Measurements from ENCODE around the gene SLC9A4. TPM values are rescaled to one million over a fixed set of nuclear protein-coding genes. Genes with fewer than 3 reads are reported as not detected.

SLC9A4 gene
- total RNA-seq, 1 experiment from 2014 or later = 0.07 TPM

DNA sequence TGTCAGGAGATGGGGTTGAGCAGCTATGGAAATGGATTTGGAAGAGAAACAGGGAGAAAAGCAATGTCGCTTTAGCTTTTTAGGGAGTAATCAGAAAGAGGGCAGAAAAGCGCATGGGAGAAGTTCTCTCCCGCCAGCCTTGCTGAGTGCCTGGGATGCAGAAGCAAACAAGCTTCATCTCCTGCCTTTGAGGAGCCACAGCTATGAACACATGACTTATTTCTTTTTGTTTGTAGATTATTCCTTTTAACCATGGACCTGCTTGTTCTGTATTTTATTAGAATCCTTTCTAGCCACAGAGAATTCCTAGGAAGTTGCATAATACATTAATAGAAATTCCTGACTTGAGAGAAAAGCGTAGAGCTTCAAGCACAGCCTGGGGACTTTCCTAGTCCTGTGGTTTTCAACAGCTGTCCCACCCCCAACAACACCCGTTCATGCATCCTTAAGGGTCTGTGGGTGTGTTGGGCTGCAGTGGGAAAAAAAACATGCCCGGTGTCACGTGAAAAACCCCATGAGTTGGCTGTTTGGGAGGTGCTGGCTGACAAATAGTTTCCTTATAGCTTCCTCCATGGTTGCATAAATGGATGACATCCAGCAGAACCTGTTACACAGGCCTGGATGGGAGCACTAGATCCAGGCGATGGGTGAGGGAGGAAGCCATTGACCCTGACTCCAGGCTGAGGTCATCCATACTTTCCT is 14.9 kb downstream of the SLC9A4 start:
- Histone ChIP-seq H3K4me3 (replicated peaks in 1 of 2; ENCODE audit: low read depth in 1 of 2, low read length in 2 of 2) (no peak overlapping the region), H3K36me3 (ENCODE audit: control insufficient read depth in 1 of 2, insufficient read depth in 2 of 2, low read length in 2 of 2) (no peaks in the 10 kb centered on the region), H3K9me3 (ENCODE audit: control insufficient read depth in 1 of 2, insufficient read depth in 1 of 2, low read depth in 1 of 2, low read length in 2 of 2) (no peaks in the 10 kb centered on the region), H2AFZ (ENCODE audit: low read depth, low read length, poor library complexity, severe bottlenecking) (no peak overlapping the region), H3K4me2 (ENCODE audit: low read length) (no peak overlapping the region), H3K9me2 (ENCODE audit: insufficient read depth) (no peaks in the 10 kb centered on the region), H3K4me1 (ENCODE audit: control insufficient read depth in 1 of 2, insufficient read depth in 2 of 2, low read length in 2 of 2) (no peaks in the 10 kb centered on the region; a peak in 1 of 4 replicates), H3K27ac (ENCODE audit: low read depth, low read length) (no peak overlapping the region), H4K20me1 (ENCODE audit: insufficient read depth) (no peaks in the 10 kb centered on the region), H3K27me3 (ENCODE audit: insufficient read depth, low read length) (peaks cover 8% of the 10 kb centered on the region; the same call in 1 of the 2 replicates), H3K9ac (ENCODE audit: low read length) (no peak overlapping the region), H3K79me2 (ENCODE audit: insufficient read depth, low read length) (no peaks in the 10 kb centered on the region)
- RAD21 ChIA-PET (ENCODE audit: low non-redundant PET in 1 of 2, low total read pairs in 2 of 2, uncharacterized antibody in 2 of 2, unreplicated experiment in 2 of 2) = no interaction called here
- ATAC-seq = no peak
- no peak for DNase-seq (ENCODE audit: low read depth, low spot score)
- POLR2A ChIA-PET = no interaction called here
- intact Hi-C loops (cut with micrococcal nuclease) = no loop called here
- no TSS peak for BruUV-seq (replicated peaks)
- no peak for TF ChIP-seq POLR2A (IDR thresholded peaks at IDR 0.05; ENCODE audit: borderline replicate concordance, extremely low read depth, insufficient read depth, insufficient read length)
- no peak for TF ChIP-seq FOSL1 (IDR thresholded peaks at IDR 0.05; ENCODE audit: low read depth)
- no peak for TF ChIP-seq CEBPB (IDR thresholded peaks at IDR 0.05; ENCODE audit: low read depth)
- CTCF ChIA-PET = interaction anchor here (2.8 kb wide), 1 partner anchor 15 kb away, joined by 14 read pairs; the partner anchor contains the start of gene SLC9A4

DNA sequence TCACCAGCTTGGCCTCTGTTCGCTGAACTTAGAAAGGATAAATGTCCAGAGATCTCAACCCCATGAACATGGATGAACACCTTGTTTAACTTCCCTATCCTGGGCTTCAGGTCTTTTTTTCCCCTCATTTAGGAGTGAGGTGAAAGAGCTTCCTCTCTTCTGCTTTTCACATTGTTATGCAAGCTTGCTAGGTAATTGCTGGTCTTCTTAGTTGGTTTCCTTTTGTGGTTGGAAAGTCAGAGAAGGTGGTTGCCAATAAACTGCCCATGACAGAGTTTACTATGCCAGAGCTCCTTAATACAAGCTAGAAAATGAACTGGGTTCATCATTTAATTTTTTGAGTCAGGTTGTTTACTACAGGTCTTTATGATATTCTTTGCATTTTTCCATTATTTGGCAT is 16.6 kb downstream of the SLC9A4 start:
- no peaks in the 10 kb centered on the region for H3K79me2 ChIP-seq (ENCODE audit: insufficient read depth, low read length)
- H2AFZ ChIP-seq (ENCODE audit: low read depth, low read length, poor library complexity, severe bottlenecking) = no peak overlapping the region
- no peaks in the 10 kb centered on the region for H3K36me3 ChIP-seq (ENCODE audit: control insufficient read depth in 1 of 2, insufficient read depth in 2 of 2, low read length in 2 of 2)
- ChIA-PET RAD21 (ENCODE audit: low non-redundant PET in 1 of 2, low total read pairs in 2 of 2, uncharacterized antibody in 2 of 2, unreplicated experiment in 2 of 2) (no interaction called here), CTCF (interaction anchor here (2.8 kb wide), 1 partner anchor 17 kb away, joined by 14 read pairs; the partner anchor contains the start of gene SLC9A4), POLR2A (no interaction called here)
- H4K20me1 ChIP-seq (ENCODE audit: insufficient read depth) = no peaks in the 10 kb centered on the region
- no peak overlapping the region for H3K4me3 ChIP-seq (replicated peaks in 1 of 2; ENCODE audit: low read depth in 1 of 2, low read length in 2 of 2)
- H3K27me3 ChIP-seq (ENCODE audit: insufficient read depth, low read length) = peaks cover 8% of the 10 kb centered on the region; the same call in 1 of the 2 replicates
- no peak for ATAC-seq
- H3K4me1 ChIP-seq (ENCODE audit: control insufficient read depth in 1 of 2, insufficient read depth in 2 of 2, low read length in 2 of 2) = no peaks in the 10 kb centered on the region; a peak in 1 of 4 replicates
- intact Hi-C loops (cut with micrococcal nuclease) = no loop called here
- no peak overlapping the region for H3K4me2 ChIP-seq (ENCODE audit: low read length)
- no TSS peak for BruUV-seq (replicated peaks)
- H3K9me3 ChIP-seq (ENCODE audit: control insufficient read depth in 1 of 2, insufficient read depth in 1 of 2, low read depth in 1 of 2, low read length in 2 of 2) = no peaks in the 10 kb centered on the region
- H3K9me2 ChIP-seq (ENCODE audit: insufficient read depth) = no peaks in the 10 kb centered on the region
- TF ChIP-seq JUND (IDR thresholded peaks at IDR 0.05) = no peak
- no peak for TF ChIP-seq YY1 (IDR thresholded peaks at IDR 0.05; ENCODE audit: extremely low read depth, insufficient replicate concordance, low read depth, low read length)
- TF ChIP-seq, protein P1, sequence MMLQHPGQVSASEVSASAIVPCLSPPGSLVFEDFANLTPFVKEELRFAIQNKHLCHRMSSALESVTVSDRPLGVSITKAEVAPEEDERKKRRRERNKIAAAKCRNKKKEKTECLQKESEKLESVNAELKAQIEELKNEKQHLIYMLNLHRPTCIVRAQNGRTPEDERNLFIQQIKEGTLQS (IDR thresholded peaks at IDR 0.05) = no peak
- no peak for TF ChIP-seq POLR2AphosphoS5 (IDR thresholded peaks at IDR 0.05; ENCODE audit: low read depth, low read length)
- TF ChIP-seq EZH2phosphoT487 (IDR thresholded peaks at IDR 0.05; ENCODE audit: borderline replicate concordance) = no peak
- TF ChIP-seq, protein P2, sequence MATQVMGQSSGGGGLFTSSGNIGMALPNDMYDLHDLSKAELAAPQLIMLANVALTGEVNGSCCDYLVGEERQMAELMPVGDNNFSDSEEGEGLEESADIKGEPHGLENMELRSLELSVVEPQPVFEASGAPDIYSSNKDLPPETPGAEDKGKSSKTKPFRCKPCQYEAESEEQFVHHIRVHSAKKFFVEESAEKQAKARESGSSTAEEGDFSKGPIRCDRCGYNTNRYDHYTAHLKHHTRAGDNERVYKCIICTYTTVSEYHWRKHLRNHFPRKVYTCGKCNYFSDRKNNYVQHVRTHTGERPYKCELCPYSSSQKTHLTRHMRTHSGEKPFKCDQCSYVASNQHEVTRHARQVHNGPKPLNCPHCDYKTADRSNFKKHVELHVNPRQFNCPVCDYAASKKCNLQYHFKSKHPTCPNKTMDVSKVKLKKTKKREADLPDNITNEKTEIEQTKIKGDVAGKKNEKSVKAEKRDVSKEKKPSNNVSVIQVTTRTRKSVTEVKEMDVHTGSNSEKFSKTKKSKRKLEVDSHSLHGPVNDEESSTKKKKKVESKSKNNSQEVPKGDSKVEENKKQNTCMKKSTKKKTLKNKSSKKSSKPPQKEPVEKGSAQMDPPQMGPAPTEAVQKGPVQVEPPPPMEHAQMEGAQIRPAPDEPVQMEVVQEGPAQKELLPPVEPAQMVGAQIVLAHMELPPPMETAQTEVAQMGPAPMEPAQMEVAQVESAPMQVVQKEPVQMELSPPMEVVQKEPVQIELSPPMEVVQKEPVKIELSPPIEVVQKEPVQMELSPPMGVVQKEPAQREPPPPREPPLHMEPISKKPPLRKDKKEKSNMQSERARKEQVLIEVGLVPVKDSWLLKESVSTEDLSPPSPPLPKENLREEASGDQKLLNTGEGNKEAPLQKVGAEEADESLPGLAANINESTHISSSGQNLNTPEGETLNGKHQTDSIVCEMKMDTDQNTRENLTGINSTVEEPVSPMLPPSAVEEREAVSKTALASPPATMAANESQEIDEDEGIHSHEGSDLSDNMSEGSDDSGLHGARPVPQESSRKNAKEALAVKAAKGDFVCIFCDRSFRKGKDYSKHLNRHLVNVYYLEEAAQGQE (IDR thresholded peaks at IDR 0.05; ENCODE audit: low read depth) = no peak
- TF ChIP-seq POLR2A (IDR thresholded peaks at IDR 0.05; ENCODE audit: borderline replicate concordance, extremely low read depth, insufficient read depth, insufficient read length) = no peak
- TF ChIP-seq RAD21 (IDR thresholded peaks at IDR 0.05; ENCODE audit: low read depth) = no peak
- no peak for TF ChIP-seq FOSL1 (IDR thresholded peaks at IDR 0.05; ENCODE audit: low read depth)
- H3K9ac ChIP-seq (ENCODE audit: low read length) = no peak overlapping the region
- H3K27ac ChIP-seq (ENCODE audit: low read depth, low read length) = no peak overlapping the region
- DNase-seq (ENCODE audit: low read depth, low spot score) = no peak
